GM12892 (cell line): ENCODE measurements around the gene ARIH1.

Source experiments
- POLR2AphosphoS5 ChIP-seq: IDR thresholded peaks from 2 replicates; pipeline ENCODE4 v1.6.1; 2011; ENCODE audit warnings: low read depth, low read length, control low read depth
- TAF1 ChIP-seq: IDR thresholded peaks from 2 replicates; pipeline ENCODE4 v1.6.1; 2011; ENCODE audit warnings: low read depth, mild to moderate bottlenecking, control low read depth, low read length, borderline replicate concordance

DNA sequence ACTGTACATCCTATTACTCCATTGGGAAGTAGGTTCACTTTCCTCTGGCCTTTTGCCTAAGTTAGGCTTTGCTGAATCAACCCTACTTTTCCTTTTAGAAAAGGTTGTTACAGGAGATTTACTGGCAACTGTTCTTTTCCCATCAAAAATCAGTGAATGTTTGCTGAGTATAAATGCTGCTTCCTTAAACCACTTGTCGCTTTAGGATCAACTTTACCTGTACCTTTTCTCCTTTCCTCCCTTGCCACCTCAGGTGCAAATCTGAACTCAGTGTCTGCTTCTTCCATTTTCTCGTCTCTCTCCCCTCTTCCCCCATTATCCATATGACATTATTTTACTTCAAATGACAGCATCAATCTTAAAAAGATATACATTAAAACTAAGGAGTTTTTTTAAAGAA, 110.9 kb downstream of the ARIH1 start:
- TF ChIP-seq TAF1: no peak
- TF ChIP-seq POLR2AphosphoS5: no peak
